ENCODE results near the gene SPSB4. TPM values are rescaled to one million over a fixed set of nuclear protein-coding genes. Genes with fewer than 3 reads are reported as not detected.

SPSB4 gene
- total and polyA plus RNA-seq, 9 of the 15 experiments (the other 6 are each of a cell fraction or from before 2014, with no cell fraction given): not detected

GRCh38 chr3:141086188-141086587 lies 35.0 kb downstream of the SPSB4 start:
- CTCF ChIA-PET (ENCODE audit: low intra/inter-chr PET ratio): interaction anchor here (0.5 kb wide), 1 partner anchor 20 kb away, joined by 3 read pairs; no protein-coding TSS in a partner anchor
- Histone ChIP-seq H3K9me3 (replicated peaks; ENCODE audit: control insufficient read depth, insufficient read depth, low read depth, low read length) (no peaks in the 10 kb centered on the region), H3K9ac (ENCODE audit: insufficient read depth in 1 of 2, low read depth in 2 of 2, low read length in 2 of 2) (no peak overlapping the region), H3K9me1 (ENCODE audit: control insufficient read depth, insufficient read depth, low read length) (no peaks in the 10 kb centered on the region), H3K4me2 (ENCODE audit: insufficient read depth, low read length) (no peak overlapping the region), H3K4me1 (replicated peaks in 1 of 2; ENCODE audit: control insufficient read depth in 2 of 2, insufficient read depth in 2 of 2, low read length in 2 of 2) (peaks cover 0 to 4% of the 10 kb centered on the region in 2 experiments; a peak in 3 of 5 replicates), H3K79me2 (ENCODE audit: control insufficient read depth, insufficient read depth, low read length) (no peaks in the 10 kb centered on the region), H2AFZ (ENCODE audit: low read depth, low read length) (no peak overlapping the region), H3K27me3 (ENCODE audit: control insufficient read depth in 2 of 2, insufficient read depth in 2 of 2, low read length in 2 of 2) (peaks cover 2 to 10% of the 10 kb centered on the region in 2 experiments; a peak in 3 of 5 replicates), H3K27ac (ENCODE audit: extremely low read depth, low read depth, low read length) (no peak overlapping the region), H3K4me3 (no peak overlapping the region), H4K20me1 (replicated peaks; ENCODE audit: control insufficient read depth, insufficient read depth, low read length) (no peaks in the 10 kb centered on the region), H3K36me3 (ENCODE audit: control insufficient read depth, insufficient read depth, low read length) (no peaks in the 10 kb centered on the region)
- in situ Hi-C loops (cut with MboI): no loop called here
- ATAC-seq (no peak), FAIRE-seq (no peak), DNase-seq (ENCODE audit: extremely low read depth in 1 of 4, low spot score in 3 of 4) (no peak)
- TF ChIP-seq KDM1A (IDR thresholded peaks at IDR 0.05) (0 out of 4 replicates have a peak, but pooled peaks of 1 of the 2 experiments have one; percentile 21), RBM25 (IDR thresholded peaks at IDR 0.05; ENCODE audit: low read depth, low read length, severe bottlenecking) (peak; percentile 87), MYNN (IDR thresholded peaks at IDR 0.05) (no peak), MYNN (CRISPR knock-in tag; IDR thresholded peaks at IDR 0.05) (no peak), SNRNP70 (optimal IDR thresholded peaks at IDR 0.05; ENCODE audit: low read depth, low read length) (no peak), POLR3G (IDR thresholded peaks at IDR 0.05; ENCODE audit: extremely low read depth, insufficient read length, insufficient replicate concordance) (no peak), ZFP36 (IDR thresholded peaks at IDR 0.05; ENCODE audit: low read depth, low read length, partially characterized antibody) (peak; percentile 68), BCOR (IDR thresholded peaks at IDR 0.05) (peak; percentile 48; the same call in 1 of the 2 replicates), MTA3 (IDR thresholded peaks at IDR 0.05; ENCODE audit: borderline replicate concordance) (no peak)
- intact Hi-C loops (cut with micrococcal nuclease): no loop called here
- 14% methylated on average over 1 of the region's 1 CpG for WGBS (ENCODE audit: insufficient coverage, low coverage, missing lambda C conversion rate)
- POLR2A ChIA-PET: interaction anchor here (0.7 kb wide), 2 partner anchors 10 to 59 kb away, joined by 3 read pairs; no protein-coding TSS in a partner anchor
- no TSS peak for BruUV-seq (replicated peaks)
